Measurements from ENCODE around the gene GNS. TPM values are rescaled to one million over a fixed set of nuclear protein-coding genes. Genes with fewer than 3 reads are reported as not detected.

Gene GNS
- total and polyA plus RNA-seq, 4 donors = 27.8 to 78.6 (median 57.4) TPM

DNA sequence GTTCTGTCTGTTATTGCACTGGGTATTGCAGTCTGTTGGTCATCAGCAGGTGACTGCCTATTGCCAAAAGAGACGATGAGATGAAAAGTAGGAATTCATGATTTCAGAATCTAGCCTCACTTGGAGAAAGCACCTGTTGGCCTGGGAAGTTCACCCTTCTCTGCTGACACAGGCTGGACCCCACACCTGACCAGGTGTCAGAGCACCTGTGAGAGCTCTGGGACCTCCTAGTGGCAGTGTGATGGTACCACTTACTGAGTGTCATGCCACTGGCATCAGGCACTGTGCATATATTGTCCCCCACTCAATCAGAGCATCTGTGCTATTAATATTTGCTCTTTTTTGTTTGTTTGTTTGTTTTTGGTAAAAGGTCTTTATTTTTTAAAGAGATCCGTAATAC lies 81.0 kb downstream of the GNS start:
- Histone ChIP-seq H3K9me3 (ENCODE audit: control insufficient read depth in 4 of 4, low read length in 3 of 4) (no peaks in the 10 kb centered on the region), H3K27me3 (ENCODE audit: control insufficient read depth in 4 of 4, insufficient read depth in 4 of 4, low read length in 3 of 4) (no peaks in the 10 kb centered on the region), H3K27ac (ENCODE audit: low read depth in 1 of 2, low read length in 2 of 2) (no peak overlapping the region), H3K9ac (ENCODE audit: low read depth in 1 of 2, low read length in 2 of 2) (no peak overlapping the region), H3K36me3 (ENCODE audit: control insufficient read depth in 4 of 4, insufficient read depth in 3 of 4, low read depth in 1 of 4, low read length in 3 of 4) (no peaks in the 10 kb centered on the region), H3K4me3 (ENCODE audit: low read depth in 1 of 3, low read length in 3 of 3) (no peak overlapping the region), H3K4me1 (ENCODE audit: control insufficient read depth in 4 of 4, insufficient read depth in 4 of 4, low read length in 3 of 4) (peaks cover 0 to 5% (median 3%) of the 10 kb centered on the region in 4 donors)
- no peak for DNase-seq (ENCODE audit: low spot score)
- peak in 1 of 2 donors; percentile 42 for TF ChIP-seq RAD21 (IDR thresholded peaks at IDR 0.05)
- no peak for TF ChIP-seq FOXA2 (IDR thresholded peaks at IDR 0.05)
- 82% methylated on average over 2 of the region's 2 CpGs for WGBS

DNA sequence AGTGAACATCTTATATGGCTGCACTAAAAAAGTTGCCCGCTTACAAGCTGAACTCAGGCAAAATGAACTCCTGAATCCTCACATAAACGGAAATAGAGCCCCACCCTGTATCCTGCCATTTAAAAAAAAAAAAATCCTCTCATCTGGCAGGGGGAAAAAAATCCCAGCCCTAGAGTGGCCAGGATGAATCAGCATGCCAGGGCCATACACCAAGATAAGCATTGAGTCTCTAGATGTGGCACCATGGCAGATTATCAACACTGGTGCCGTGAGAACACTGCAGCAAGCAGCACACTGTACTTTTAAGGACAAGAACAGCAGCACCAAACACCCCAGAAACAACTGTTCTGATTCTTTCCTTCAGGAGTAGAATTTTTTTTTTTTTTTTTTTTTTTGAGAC lies 83.4 kb downstream of the GNS start:
- no peaks in the 10 kb centered on the region for H3K9me3 ChIP-seq (ENCODE audit: control insufficient read depth in 4 of 4, low read length in 3 of 4)
- no peaks in the 10 kb centered on the region for H3K36me3 ChIP-seq (ENCODE audit: control insufficient read depth in 4 of 4, insufficient read depth in 3 of 4, low read depth in 1 of 4, low read length in 3 of 4)
- H3K27ac ChIP-seq (ENCODE audit: low read depth in 1 of 2, low read length in 2 of 2) = no peak overlapping the region
- no peak overlapping the region for H3K9ac ChIP-seq (ENCODE audit: low read depth in 1 of 2, low read length in 2 of 2)
- WGBS = 65% methylated on average over 3 of the region's 3 CpGs
- no peak overlapping the region for H3K4me3 ChIP-seq (ENCODE audit: low read depth in 1 of 3, low read length in 3 of 3)
- TF ChIP-seq HNF4G (IDR thresholded peaks at IDR 0.05) (no peak), FOXA1 (IDR thresholded peaks at IDR 0.05) (no peak), YY1 (IDR thresholded peaks at IDR 0.05) (no peak), NR2F2 (IDR thresholded peaks at IDR 0.05) (no peak), EGR1 (IDR thresholded peaks at IDR 0.05; ENCODE audit: low read depth in 2 of 2) (no peak), JUND (IDR thresholded peaks at IDR 0.05) (no peak), RXRA (IDR thresholded peaks at IDR 0.05) (no peak), HNF4A (conservative IDR thresholded peaks at IDR 0.05) (no peak), RAD21 (IDR thresholded peaks at IDR 0.05) (no peak)
- TF ChIP-seq, protein P1, sequence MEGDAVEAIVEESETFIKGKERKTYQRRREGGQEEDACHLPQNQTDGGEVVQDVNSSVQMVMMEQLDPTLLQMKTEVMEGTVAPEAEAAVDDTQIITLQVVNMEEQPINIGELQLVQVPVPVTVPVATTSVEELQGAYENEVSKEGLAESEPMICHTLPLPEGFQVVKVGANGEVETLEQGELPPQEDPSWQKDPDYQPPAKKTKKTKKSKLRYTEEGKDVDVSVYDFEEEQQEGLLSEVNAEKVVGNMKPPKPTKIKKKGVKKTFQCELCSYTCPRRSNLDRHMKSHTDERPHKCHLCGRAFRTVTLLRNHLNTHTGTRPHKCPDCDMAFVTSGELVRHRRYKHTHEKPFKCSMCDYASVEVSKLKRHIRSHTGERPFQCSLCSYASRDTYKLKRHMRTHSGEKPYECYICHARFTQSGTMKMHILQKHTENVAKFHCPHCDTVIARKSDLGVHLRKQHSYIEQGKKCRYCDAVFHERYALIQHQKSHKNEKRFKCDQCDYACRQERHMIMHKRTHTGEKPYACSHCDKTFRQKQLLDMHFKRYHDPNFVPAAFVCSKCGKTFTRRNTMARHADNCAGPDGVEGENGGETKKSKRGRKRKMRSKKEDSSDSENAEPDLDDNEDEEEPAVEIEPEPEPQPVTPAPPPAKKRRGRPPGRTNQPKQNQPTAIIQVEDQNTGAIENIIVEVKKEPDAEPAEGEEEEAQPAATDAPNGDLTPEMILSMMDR (IDR thresholded peaks at IDR 0.05; ENCODE audit: low read depth, low read length, missing input control) = no peak
- TF ChIP-seq, protein P2, sequence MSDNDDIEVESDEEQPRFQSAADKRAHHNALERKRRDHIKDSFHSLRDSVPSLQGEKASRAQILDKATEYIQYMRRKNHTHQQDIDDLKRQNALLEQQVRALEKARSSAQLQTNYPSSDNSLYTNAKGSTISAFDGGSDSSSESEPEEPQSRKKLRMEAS (IDR thresholded peaks at IDR 0.05) = no peak
- TF ChIP-seq, protein P3, sequence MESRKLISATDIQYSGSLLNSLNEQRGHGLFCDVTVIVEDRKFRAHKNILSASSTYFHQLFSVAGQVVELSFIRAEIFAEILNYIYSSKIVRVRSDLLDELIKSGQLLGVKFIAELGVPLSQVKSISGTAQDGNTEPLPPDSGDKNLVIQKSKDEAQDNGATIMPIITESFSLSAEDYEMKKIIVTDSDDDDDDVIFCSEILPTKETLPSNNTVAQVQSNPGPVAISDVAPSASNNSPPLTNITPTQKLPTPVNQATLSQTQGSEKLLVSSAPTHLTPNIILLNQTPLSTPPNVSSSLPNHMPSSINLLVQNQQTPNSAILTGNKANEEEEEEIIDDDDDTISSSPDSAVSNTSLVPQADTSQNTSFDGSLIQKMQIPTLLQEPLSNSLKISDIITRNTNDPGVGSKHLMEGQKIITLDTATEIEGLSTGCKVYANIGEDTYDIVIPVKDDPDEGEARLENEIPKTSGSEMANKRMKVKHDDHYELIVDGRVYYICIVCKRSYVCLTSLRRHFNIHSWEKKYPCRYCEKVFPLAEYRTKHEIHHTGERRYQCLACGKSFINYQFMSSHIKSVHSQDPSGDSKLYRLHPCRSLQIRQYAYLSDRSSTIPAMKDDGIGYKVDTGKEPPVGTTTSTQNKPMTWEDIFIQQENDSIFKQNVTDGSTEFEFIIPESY (IDR thresholded peaks at IDR 0.05) = no peak
- no peak for DNase-seq (ENCODE audit: low spot score)
- H3K27me3 ChIP-seq (ENCODE audit: control insufficient read depth in 4 of 4, insufficient read depth in 4 of 4, low read length in 3 of 4) = no peaks in the 10 kb centered on the region
- H3K4me1 ChIP-seq (ENCODE audit: control insufficient read depth in 4 of 4, insufficient read depth in 4 of 4, low read length in 3 of 4) = peaks cover 0 to 13% (median 2%) of the 10 kb centered on the region in 4 donors

DNA sequence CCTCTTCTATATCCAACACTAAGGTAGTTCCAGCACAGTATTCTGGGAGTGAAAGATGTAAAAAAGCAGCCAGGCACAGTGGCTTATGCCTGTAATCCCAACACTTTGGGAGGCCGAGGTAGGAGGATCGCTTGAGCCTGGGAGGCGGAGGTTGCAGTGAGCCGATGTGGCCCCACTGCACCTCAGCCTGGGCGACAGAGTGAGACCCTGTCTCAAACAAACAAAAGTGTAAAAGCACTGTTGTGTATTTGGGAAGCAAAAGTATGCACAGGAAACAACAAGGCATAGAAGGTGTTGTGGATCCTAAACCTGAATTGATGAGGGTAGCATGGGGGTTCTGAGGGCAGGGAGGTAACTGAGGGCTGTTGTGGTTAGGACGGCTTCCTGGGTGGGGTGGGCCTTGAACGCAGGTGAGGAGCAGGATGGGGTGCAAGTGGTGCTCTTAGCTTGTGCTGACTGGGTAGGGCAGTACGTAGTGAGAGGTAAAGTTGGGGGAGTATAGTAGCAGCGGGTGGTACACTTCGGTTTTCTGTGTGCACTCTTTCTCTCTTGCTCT lies 84.8 kb downstream of the GNS start:
- no peak for DNase-seq (ENCODE audit: low spot score)
- Histone ChIP-seq H3K36me3 (ENCODE audit: control insufficient read depth in 4 of 4, insufficient read depth in 3 of 4, low read depth in 1 of 4, low read length in 3 of 4) (no peaks in the 10 kb centered on the region), H3K4me3 (ENCODE audit: low read depth in 1 of 3, low read length in 3 of 3) (no peak overlapping the region), H3K9me3 (ENCODE audit: control insufficient read depth in 4 of 4, low read length in 3 of 4) (no peaks in the 10 kb centered on the region), H3K27me3 (ENCODE audit: control insufficient read depth in 4 of 4, insufficient read depth in 4 of 4, low read length in 3 of 4) (no peaks in the 10 kb centered on the region), H3K9ac (ENCODE audit: low read depth in 1 of 2, low read length in 2 of 2) (no peak overlapping the region), H3K4me1 (ENCODE audit: control insufficient read depth in 4 of 4, insufficient read depth in 4 of 4, low read length in 3 of 4) (peaks cover 0 to 26% (median 9%) of the 10 kb centered on the region in 4 donors), H3K27ac (ENCODE audit: low read depth in 1 of 2, low read length in 2 of 2) (no peak overlapping the region)
- 91% methylated on average over 10 of the region's 10 CpGs for WGBS
- TF ChIP-seq GABPA (IDR thresholded peaks at IDR 0.05 in 1 of 2, conservative IDR thresholded peaks at IDR 0.05 in 1 of 2) (no peak), YY1 (IDR thresholded peaks at IDR 0.05) (no peak), FOXA2 (IDR thresholded peaks at IDR 0.05) (no peak), SP1 (IDR thresholded peaks at IDR 0.05) (no peak), HNF4G (IDR thresholded peaks at IDR 0.05) (no peak), JUND (IDR thresholded peaks at IDR 0.05) (no peak), HNF4A (conservative IDR thresholded peaks at IDR 0.05) (no peak), NR2F2 (IDR thresholded peaks at IDR 0.05) (no peak)
- TF ChIP-seq, protein P2 (IDR thresholded peaks at IDR 0.05) = no peak
- TF ChIP-seq, protein P4, sequence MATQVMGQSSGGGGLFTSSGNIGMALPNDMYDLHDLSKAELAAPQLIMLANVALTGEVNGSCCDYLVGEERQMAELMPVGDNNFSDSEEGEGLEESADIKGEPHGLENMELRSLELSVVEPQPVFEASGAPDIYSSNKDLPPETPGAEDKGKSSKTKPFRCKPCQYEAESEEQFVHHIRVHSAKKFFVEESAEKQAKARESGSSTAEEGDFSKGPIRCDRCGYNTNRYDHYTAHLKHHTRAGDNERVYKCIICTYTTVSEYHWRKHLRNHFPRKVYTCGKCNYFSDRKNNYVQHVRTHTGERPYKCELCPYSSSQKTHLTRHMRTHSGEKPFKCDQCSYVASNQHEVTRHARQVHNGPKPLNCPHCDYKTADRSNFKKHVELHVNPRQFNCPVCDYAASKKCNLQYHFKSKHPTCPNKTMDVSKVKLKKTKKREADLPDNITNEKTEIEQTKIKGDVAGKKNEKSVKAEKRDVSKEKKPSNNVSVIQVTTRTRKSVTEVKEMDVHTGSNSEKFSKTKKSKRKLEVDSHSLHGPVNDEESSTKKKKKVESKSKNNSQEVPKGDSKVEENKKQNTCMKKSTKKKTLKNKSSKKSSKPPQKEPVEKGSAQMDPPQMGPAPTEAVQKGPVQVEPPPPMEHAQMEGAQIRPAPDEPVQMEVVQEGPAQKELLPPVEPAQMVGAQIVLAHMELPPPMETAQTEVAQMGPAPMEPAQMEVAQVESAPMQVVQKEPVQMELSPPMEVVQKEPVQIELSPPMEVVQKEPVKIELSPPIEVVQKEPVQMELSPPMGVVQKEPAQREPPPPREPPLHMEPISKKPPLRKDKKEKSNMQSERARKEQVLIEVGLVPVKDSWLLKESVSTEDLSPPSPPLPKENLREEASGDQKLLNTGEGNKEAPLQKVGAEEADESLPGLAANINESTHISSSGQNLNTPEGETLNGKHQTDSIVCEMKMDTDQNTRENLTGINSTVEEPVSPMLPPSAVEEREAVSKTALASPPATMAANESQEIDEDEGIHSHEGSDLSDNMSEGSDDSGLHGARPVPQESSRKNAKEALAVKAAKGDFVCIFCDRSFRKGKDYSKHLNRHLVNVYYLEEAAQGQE (IDR thresholded peaks at IDR 0.05) = no peak
- TF ChIP-seq, protein P5, sequence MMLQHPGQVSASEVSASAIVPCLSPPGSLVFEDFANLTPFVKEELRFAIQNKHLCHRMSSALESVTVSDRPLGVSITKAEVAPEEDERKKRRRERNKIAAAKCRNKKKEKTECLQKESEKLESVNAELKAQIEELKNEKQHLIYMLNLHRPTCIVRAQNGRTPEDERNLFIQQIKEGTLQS (IDR thresholded peaks at IDR 0.05) = no peak
- TF ChIP-seq, protein P1 (IDR thresholded peaks at IDR 0.05; ENCODE audit: low read depth, low read length, missing input control) = no peak

All from liver (tissue), 9 donors.